ENCODE results near the gene GTPBP3.
A peak's percentile ranks its signal among the peaks of the same experiment; 100 is the strongest.
"Not testable (repeated sequence)": the region's sequence is repeated elsewhere in the genome, so short reads cannot be mapped to it uniquely, and the experiment has no call there.

The GTPBP3 gene

GRCh38 chr19:17341386-17341785 lies 4.0 kb downstream of the GTPBP3 start:
- DNase-seq (ENCODE audit: low spot score), result no peak

GRCh38 chr19:17341845-17342244 lies 4.5 kb downstream of the GTPBP3 start:
- DNase-seq (ENCODE audit: low spot score), result no peak

GRCh38 chr19:17346109-17346671 lies 8.8 kb downstream of the GTPBP3 start:
- no peak for DNase-seq (ENCODE audit: low spot score)

GRCh38 chr19:17347361-17347760 lies 10.0 kb downstream of the GTPBP3 start:
- DNase-seq (ENCODE audit: low spot score), result no peak

- no peak for DNase-seq (ENCODE audit: low spot score)
Measured at GRCh38 chr19:17347877-17348276, 10.5 kb downstream of the GTPBP3 start.

GRCh38 chr19:17348700-17349099 lies 11.3 kb downstream of the GTPBP3 start:
- no peak for DNase-seq (ENCODE audit: low spot score)

GRCh38 chr19:17351815-17352435 lies 14.6 kb downstream of the GTPBP3 start:
- no peak for DNase-seq (ENCODE audit: low spot score)

- no peak for DNase-seq (ENCODE audit: low spot score)
Measured at GRCh38 chr19:17352608-17353280, 15.4 kb downstream of the GTPBP3 start.

GRCh38 chr19:17353386-17353785 lies 16.0 kb downstream of the GTPBP3 start:
- no peak for DNase-seq (ENCODE audit: low spot score)

GRCh38 chr19:17357078-17357666 lies 19.8 kb downstream of the GTPBP3 start:
- no peak for DNase-seq (ENCODE audit: low spot score)

GRCh38 chr19:17357724-17358123 lies 20.4 kb downstream of the GTPBP3 start:
- no peak for DNase-seq (ENCODE audit: low spot score)

- DNase-seq (ENCODE audit: low spot score), result no peak
Measured at GRCh38 chr19:17358395-17358794, 21.0 kb downstream of the GTPBP3 start.

GRCh38 chr19:17359905-17360800 lies 22.8 kb downstream of the GTPBP3 start:
- no peak for DNase-seq (ENCODE audit: low spot score)

GRCh38 chr19:17363852-17364605 lies 26.7 kb downstream of the GTPBP3 start:
- not testable (repeated sequence) for DNase-seq (ENCODE audit: low spot score)

- DNase-seq (ENCODE audit: low spot score), result no peak
Measured at GRCh38 chr19:17365361-17365760, 28.0 kb downstream of the GTPBP3 start.

- peak; percentile 55 for DNase-seq (ENCODE audit: low spot score)
Measured at GRCh38 chr19:17370026-17370587, 32.8 kb downstream of the GTPBP3 start.

- no peak for DNase-seq (ENCODE audit: low spot score)
Measured at GRCh38 chr19:17376935-17377600, 39.7 kb downstream of the GTPBP3 start, which contains the start of gene PLVAP. PLVAP (minus strand) TSS chr19:17377342; CDS start chr19:17377288, 54 bp downstream.

GRCh38 chr19:17378271-17378670 lies 40.9 kb downstream of the GTPBP3 start:
- no peak for DNase-seq (ENCODE audit: low spot score)

GRCh38 chr19:17379221-17379631 lies 41.9 kb downstream of the GTPBP3 start:
- DNase-seq (ENCODE audit: low spot score), result no peak

GRCh38 chr19:17380426-17381138 lies 43.2 kb downstream of the GTPBP3 start:
- no peak for DNase-seq (ENCODE audit: low spot score)
